ENCODE data around the gene NELFB. TPM values are rescaled to one million over a fixed set of nuclear protein-coding genes. Genes with fewer than 3 reads are reported as not detected.

Gene NELFB
- total RNA-seq, 1 experiment from 2014 or later: 72.6 TPM

DNA sequence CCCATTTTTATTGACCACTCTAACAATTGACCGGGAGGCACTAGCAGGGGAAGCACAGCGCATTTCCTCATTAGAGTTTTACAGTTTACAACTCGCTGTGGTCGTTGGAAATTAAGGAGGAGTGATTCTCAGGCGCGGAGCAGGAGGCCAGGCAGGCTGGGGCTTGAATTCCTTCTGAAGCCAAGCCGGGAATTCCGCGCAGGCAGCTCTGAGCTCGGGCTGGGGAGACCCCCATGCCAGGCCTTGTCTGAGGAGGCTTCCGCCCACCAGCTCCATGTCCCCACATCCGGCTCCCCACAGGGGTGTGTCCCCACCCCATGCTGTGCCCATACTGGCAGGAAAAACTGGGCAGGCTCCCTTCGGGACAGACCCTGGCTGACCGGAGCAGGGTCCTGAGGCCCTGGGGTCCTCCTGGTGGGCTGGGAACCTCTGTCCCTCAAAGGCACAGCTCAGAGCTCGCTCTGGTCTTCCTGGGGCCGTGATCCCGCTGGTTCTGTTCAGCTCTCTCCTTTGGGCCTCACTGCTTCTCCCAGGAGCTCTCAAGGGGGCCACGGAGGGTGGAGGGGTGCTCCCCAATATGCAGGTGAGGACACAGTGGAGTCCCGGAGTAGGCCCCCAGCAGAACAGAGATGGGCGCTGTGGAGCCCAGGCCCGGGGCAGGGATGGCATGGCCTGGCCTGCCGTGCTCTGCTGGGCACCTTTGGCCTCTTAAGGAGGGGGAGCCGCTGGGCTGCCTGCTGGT is 48.2 kb downstream of the NELFB start:
- intact Hi-C loops (cut with micrococcal nuclease; ENCODE audit: unreplicated experiment): no loop called here
- Histone ChIP-seq H3K36me3 (ENCODE audit: insufficient read depth, low read length, poor library complexity, severe bottlenecking) (no peaks in the 10 kb centered on the region), H3K27me3 (replicated peaks; ENCODE audit: insufficient read depth, low read depth, low read length, poor library complexity) (no peaks in the 10 kb centered on the region), H3K27ac (ENCODE audit: low read depth, low read length, poor library complexity, severe bottlenecking) (peak overlapping the region; percentile 70), H3K4me3 (ENCODE audit: low read depth, low read length, poor library complexity, severe bottlenecking) (peak overlapping the region; percentile 36), H3K9me3 (ENCODE audit: low read depth, low read length, poor library complexity, severe bottlenecking) (no peaks in the 10 kb centered on the region), H3K4me1 (ENCODE audit: insufficient read depth, low read length, poor library complexity, severe bottlenecking) (peaks cover 54% of the 10 kb centered on the region)
- TF ChIP-seq CTCF (conservative IDR thresholded peaks at IDR 0.05; ENCODE audit: low read depth, low read length): no peak
- no peak for TF ChIP-seq EZH2 (IDR thresholded peaks at IDR 0.05; ENCODE audit: borderline replicate concordance, low read depth, low read length, poor library complexity, severe bottlenecking)
- CTCF ChIA-PET: interaction anchor here (0.6 kb wide), 1 partner anchor 96 kb away, joined by 4 read pairs; no protein-coding TSS in a partner anchor
- DNase-seq (ENCODE audit: low spot score): peak; percentile 69
- no TSS peak for BruUV-seq (replicated peaks)
- POLR2A ChIA-PET (ENCODE audit: low non-redundant PET): no interaction called here

DNA sequence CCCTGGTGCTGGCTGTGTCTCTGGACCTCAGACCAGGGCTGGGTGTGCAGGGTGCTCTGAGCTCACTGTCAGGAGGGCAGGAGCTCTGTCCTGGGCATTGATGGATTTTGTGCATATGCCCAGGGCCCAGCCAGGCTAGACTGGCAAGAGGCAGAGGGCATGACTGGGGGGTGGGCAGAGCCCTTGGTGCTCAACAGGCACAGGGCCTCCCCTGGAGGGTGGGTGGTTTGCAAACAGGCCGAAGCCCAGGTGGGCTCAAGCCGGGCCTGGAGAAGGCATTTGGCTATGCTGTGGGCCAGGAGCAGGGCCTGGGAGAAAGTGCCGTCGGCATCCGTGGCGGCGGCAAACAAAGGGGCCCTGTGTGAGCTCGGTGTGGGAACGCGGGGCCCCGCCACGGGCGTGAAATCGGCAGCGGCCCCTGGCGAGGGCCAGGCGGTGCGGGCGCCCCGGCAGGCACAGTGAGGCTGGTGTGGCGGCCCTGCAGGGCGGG is 48.8 kb downstream of the NELFB start:
- Histone ChIP-seq H3K27me3 (replicated peaks; ENCODE audit: insufficient read depth, low read depth, low read length, poor library complexity) (no peaks in the 10 kb centered on the region), H3K27ac (ENCODE audit: low read depth, low read length, poor library complexity, severe bottlenecking) (peak overlapping the region; percentile 70), H3K9me3 (ENCODE audit: low read depth, low read length, poor library complexity, severe bottlenecking) (no peaks in the 10 kb centered on the region), H3K4me1 (ENCODE audit: insufficient read depth, low read length, poor library complexity, severe bottlenecking) (peaks cover 54% of the 10 kb centered on the region), H3K36me3 (ENCODE audit: insufficient read depth, low read length, poor library complexity, severe bottlenecking) (no peaks in the 10 kb centered on the region), H3K4me3 (ENCODE audit: low read depth, low read length, poor library complexity, severe bottlenecking) (no peak overlapping the region)
- POLR2A ChIA-PET (ENCODE audit: low non-redundant PET): no interaction called here
- no TSS peak for BruUV-seq (replicated peaks)
- TF ChIP-seq CTCF (conservative IDR thresholded peaks at IDR 0.05; ENCODE audit: low read depth, low read length) (no peak), EZH2 (IDR thresholded peaks at IDR 0.05; ENCODE audit: borderline replicate concordance, low read depth, low read length, poor library complexity, severe bottlenecking) (no peak)
- intact Hi-C loops (cut with micrococcal nuclease; ENCODE audit: unreplicated experiment): no loop called here
- DNase-seq (ENCODE audit: low spot score): no peak
- CTCF ChIA-PET: no interaction called here

DNA sequence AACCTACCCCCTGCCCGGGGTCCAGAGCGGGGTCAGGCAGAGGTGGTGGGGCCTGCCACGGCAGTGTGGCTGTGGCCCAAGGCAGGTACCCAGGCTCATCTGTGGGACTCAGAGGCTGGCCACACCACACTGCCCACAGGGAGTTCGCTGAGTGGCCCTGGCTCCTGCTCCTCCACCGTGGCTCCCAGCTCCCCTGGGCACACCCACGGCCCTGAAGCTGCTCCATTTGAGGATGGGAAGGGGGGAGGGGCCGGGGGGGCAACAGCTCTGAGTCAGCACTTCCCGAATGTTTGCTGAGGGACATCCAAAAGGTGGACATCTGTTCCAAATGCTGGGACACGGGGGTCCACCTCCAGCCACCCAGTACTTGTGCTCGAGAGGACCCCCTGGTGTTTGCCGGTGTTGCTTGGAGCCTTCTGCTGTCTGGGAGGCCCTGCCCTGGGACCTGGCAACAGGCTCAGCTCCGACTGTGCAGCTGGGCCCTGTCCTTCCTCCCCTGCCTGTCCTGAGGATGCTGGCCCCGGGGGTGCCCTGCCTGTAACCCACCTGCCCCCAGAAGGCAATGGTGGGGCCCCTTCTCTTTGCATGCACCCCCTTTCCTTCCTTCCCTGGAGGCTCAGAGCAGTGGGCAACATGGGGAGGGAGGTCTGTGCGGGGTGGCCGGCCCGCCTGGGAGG is 49.4 kb downstream of the NELFB start:
- no TSS peak for BruUV-seq (replicated peaks)
- TF ChIP-seq CTCF (conservative IDR thresholded peaks at IDR 0.05; ENCODE audit: low read depth, low read length) (no peak), EZH2 (IDR thresholded peaks at IDR 0.05; ENCODE audit: borderline replicate concordance, low read depth, low read length, poor library complexity, severe bottlenecking) (no peak)
- no peaks in the 10 kb centered on the region for H3K9me3 ChIP-seq (ENCODE audit: low read depth, low read length, poor library complexity, severe bottlenecking)
- ChIA-PET CTCF (interaction anchor here (0.6 kb wide), 1 partner anchor 18 kb away, joined by 3 read pairs; no protein-coding TSS in a partner anchor), POLR2A (ENCODE audit: low non-redundant PET) (no interaction called here)
- peaks cover 51% of the 10 kb centered on the region for H3K4me1 ChIP-seq (ENCODE audit: insufficient read depth, low read length, poor library complexity, severe bottlenecking)
- intact Hi-C loops (cut with micrococcal nuclease; ENCODE audit: unreplicated experiment): no loop called here
- no peaks in the 10 kb centered on the region for H3K27me3 ChIP-seq (replicated peaks; ENCODE audit: insufficient read depth, low read depth, low read length, poor library complexity)
- H3K36me3 ChIP-seq (ENCODE audit: insufficient read depth, low read length, poor library complexity, severe bottlenecking): no peaks in the 10 kb centered on the region
- no peak for DNase-seq (ENCODE audit: low spot score)
- H3K27ac ChIP-seq (ENCODE audit: low read depth, low read length, poor library complexity, severe bottlenecking): peak overlapping the region; percentile 38
- H3K4me3 ChIP-seq (ENCODE audit: low read depth, low read length, poor library complexity, severe bottlenecking): no peak overlapping the region
